SJSA1 (cell line): ENCODE measurements around the gene MYPN. TPM values are rescaled to one million over a fixed set of nuclear protein-coding genes. Genes with fewer than 3 reads are reported as not detected.

Experiments
- DNase-seq, 2 experiments: peaks; one replicate each; pipeline ENCODE4 v3.0.0-alpha.2; 2015 to 2020; ENCODE audit warnings: low spot score in 2 of 2, low read depth in 1 of 2
- H3K27ac ChIP-seq: fragments of 250-450 bp; sonication (Bioruptor Pico); 2 replicates; pipeline ENCODE4 v1.5.1; 2020; ENCODE audit warnings: mild to moderate bottlenecking, moderate library complexity
- H3K27me3 ChIP-seq: fragments of 250-450 bp; sonication (Bioruptor Pico); replicated peaks from 2 replicates; pipeline ENCODE4 v1.5.1; 2020; ENCODE audit warnings: mild to moderate bottlenecking, moderate library complexity
- H3K36me3 ChIP-seq: fragments of 250-450 bp; sonication (Bioruptor Pico); 2 replicates; pipeline ENCODE4 v1.5.1; 2020; ENCODE audit warnings: mild to moderate bottlenecking
- H3K4me1 ChIP-seq: fragments of 250-450 bp; sonication (Bioruptor Pico); replicated peaks from 2 replicates; pipeline ENCODE4 v1.6.1; 2021; ENCODE audit warnings: mild to moderate bottlenecking
- H3K4me3 ChIP-seq: fragments of 250-450 bp; sonication (Bioruptor Pico); 2 replicates; pipeline ENCODE4 v1.5.1; 2020; ENCODE audit warnings: mild to moderate bottlenecking
- H3K9me3 ChIP-seq: fragments of 250-450 bp; sonication (Bioruptor Pico); replicated peaks from 2 replicates; pipeline ENCODE4 v1.5.1; 2020; ENCODE audit warnings: mild to moderate bottlenecking
- total RNA-seq: library from RNA; depleted of rRNA; stranded (reverse); fragments of >200 nt; shearing (Covaris generic); gene quantifications from 2 replicates; pipeline ENCODE4 v1.2.3, GENCODE V29; 2014

Gene MYPN
- total RNA-seq, 1 experiment from 2014 or later, result 0.39 TPM

DNA sequence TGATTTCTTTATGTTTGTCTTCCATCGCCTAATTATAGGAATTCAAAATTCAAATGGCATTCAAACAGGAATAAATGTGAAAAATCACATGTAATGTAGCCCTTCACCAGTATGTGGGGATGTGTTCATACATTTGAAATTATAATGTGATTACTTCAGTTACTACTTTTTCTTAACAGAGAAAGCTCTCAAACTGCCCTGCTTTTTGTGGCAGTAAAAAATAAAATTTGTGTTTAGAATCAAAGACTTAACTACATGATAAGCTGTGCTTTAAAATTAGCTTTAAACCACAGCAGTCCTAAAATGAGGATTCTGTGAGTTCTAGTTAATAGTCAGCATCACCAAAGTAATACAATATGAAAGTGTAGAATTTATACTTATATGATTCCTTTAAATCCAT is 26.4 kb upstream of the MYPN start:
- no peak overlapping the region for H3K4me3 ChIP-seq

DNA sequence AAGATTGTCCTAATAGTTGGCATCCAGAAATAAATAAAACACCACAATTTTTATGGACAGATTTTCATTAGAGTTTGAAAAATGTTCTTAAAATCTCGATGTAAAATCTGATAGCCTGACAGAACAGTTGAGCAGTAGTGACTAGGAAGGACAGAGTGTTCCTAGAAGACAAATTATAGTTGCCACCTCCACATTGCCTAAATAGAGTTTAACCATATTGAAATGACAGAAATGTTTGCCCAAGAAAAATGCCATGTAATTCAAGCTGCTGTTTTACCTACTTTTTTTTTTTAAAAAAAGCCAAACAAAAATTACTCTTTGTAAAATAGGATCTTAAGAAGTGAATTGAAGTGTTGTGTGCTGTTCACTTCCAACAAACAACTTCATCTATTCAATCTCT is 25.3 kb upstream of the MYPN start:
- Histone ChIP-seq H3K9me3 (no peaks in the 10 kb centered on the region), H3K36me3 (no peaks in the 10 kb centered on the region), H3K4me3 (no peak overlapping the region), H3K4me1 (peaks cover 58% of the 10 kb centered on the region), H3K27ac (peak overlapping the region; percentile 24; the same call in 1 of the 2 replicates), H3K27me3 (no peaks in the 10 kb centered on the region)
- no peak for DNase-seq

More for the DNA sequence above, 26.4 kb upstream of the MYPN start:
- peak in 1 of 2 experiments; percentile 55 for DNase-seq
- Histone ChIP-seq H3K27ac (0 out of 2 replicates have a peak overlapping the region, but pooled peaks have one; percentile 3), H3K27me3 (no peaks in the 10 kb centered on the region), H3K4me1 (peaks cover 47% of the 10 kb centered on the region), H3K36me3 (no peaks in the 10 kb centered on the region), H3K9me3 (no peaks in the 10 kb centered on the region)

DNA sequence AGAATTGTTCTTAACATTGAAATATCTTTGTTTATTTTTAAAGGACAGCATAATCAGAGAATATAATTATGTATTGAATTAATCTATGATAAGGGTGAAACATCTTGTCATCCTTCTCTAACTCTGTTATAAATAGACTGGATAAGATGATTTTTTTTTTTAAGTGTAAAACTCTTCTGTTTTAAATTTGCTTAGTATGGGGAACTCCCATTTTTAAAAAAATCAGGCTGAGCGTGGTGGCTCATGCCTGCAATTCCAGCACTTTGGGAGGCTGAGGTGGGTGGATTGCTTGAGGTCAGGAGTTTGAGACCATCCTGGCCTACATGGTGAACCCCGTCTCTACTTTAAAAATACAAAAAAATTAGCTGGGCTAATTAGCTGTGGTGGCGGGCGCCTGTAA is 24.8 kb upstream of the MYPN start:
- peak overlapping the region; percentile 24; the same call in 1 of the 2 replicates for H3K27ac ChIP-seq
- DNase-seq, result no peak
- H3K9me3 ChIP-seq, result no peaks in the 10 kb centered on the region
- peaks cover 63% of the 10 kb centered on the region for H3K4me1 ChIP-seq
- H3K4me3 ChIP-seq, result no peak overlapping the region
- no peaks in the 10 kb centered on the region for H3K27me3 ChIP-seq
- no peaks in the 10 kb centered on the region for H3K36me3 ChIP-seq

DNA sequence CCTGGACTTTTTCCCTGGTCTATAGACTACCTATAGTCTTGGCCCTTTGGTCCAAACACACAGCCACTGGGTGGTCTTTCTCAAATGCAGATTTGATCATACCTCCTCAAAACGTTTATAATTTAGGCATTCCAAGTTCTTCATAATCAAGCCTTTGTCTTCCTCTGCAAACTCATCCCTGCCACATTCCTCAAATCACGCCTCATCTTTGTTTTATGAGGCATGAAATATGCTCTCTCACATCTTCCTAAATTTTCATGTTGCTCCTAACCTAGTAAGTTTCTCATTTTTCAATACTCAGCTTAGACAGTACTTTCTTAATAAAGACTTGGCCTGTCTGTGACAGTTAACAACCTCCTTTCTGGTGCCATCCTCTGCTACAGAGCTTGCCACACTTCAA is 23.3 kb upstream of the MYPN start:
- Histone ChIP-seq H3K9me3 (no peaks in the 10 kb centered on the region), H3K36me3 (no peaks in the 10 kb centered on the region), H3K4me1 (peaks cover 63% of the 10 kb centered on the region), H3K4me3 (no peak overlapping the region), H3K27ac (peak overlapping the region; percentile 71), H3K27me3 (no peaks in the 10 kb centered on the region)
- DNase-seq, result peak in 1 of 2 experiments; percentile 49

DNA sequence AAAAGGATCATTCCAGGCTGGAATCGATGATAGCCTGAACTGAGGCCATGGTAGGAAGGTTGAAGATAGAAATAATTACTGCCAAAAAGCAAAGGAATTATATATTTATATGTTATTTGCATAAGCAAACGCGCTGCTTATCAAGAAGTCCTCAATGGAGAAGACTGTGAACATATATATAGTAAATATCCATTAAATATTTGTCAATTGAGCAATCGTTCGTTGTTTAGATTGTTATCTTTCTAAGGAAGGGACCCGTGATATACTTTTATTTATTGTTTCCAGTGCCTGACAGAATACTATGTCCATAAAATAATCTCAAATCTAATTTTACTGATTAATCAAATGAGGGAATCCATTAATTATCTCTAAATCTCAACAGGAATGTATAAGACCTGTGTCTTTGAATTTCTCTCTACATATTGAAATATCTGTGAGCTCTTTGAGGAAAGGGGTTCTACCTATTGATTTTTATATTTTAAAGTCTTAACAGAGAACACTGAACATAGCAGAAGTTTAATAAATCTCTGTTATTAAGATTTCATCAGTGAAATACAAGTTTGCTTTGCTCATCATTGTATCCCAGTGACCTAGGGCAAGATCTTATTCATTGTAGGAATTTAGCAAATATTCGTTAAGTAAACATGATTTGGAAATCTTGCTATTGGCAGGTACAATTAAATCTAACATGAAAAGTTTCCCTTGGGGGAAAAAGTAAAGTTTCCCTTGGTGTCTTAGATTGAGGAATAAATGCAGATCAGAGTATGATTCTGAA is 22.2 kb upstream of the MYPN start:
- Histone ChIP-seq H3K27me3 (no peaks in the 10 kb centered on the region), H3K27ac (peak overlapping the region; percentile 71), H3K9me3 (no peaks in the 10 kb centered on the region), H3K36me3 (no peaks in the 10 kb centered on the region), H3K4me3 (no peak overlapping the region), H3K4me1 (peaks cover 63% of the 10 kb centered on the region)
- no peak for DNase-seq

DNA sequence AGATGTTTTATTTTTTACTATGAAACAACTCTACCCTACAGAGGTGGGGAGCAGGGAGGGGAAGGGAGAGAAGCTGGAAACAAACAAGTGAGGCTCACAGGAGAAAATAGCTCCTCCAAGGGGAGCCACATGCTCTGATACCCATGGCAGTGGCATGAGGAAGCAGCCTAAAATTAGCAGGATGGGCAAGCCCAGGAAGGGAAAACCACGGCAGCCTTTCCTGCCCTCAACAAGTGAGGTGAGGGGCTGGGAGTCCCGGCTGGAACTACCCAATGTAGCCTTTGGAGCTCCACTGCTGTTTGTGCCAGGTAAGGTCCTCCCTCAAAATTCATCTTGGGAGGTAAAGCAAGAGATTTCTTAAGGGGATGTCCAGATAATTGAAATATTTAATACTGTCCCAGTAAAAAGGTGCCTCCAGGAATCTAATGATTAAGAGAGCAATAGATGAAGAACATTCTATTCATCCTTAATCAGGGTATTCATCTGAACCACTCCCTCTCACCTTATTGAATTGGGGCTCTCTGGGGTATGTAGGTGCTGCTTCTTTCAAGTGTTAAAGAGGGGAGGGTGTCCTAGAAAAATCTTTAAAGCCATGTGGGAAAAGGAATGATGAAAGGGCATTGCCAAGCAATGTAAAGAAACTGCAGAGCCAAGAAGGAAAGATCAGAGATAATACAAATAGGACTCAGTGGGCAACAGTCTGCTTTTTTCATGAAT is 21.4 kb upstream of the MYPN start:
- Histone ChIP-seq H3K27me3 (no peaks in the 10 kb centered on the region), H3K36me3 (no peaks in the 10 kb centered on the region), H3K4me3 (no peak overlapping the region), H3K27ac (peak overlapping the region; percentile 71), H3K9me3 (no peaks in the 10 kb centered on the region), H3K4me1 (peaks cover 68% of the 10 kb centered on the region)
- DNase-seq, result no peak

DNA sequence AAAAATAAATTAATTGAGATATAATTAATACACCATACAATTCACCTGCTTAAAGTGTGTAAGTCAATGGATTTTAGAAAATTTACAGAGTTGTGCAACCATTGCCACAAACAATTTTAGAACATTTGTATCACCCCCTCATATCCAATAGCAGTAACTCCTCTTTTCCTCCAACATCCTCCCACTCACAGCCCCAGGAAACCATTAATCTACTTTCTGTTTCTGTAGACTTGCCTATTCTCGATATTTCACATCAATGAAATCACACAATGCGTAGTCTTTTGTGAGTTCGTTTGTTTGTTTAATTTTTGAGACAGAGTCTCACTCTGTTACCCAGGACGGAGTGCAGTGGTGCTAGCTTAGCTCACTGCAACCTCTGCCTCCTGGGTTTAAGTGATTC is 20.5 kb upstream of the MYPN start:
- Histone ChIP-seq H3K9me3 (no peaks in the 10 kb centered on the region), H3K27ac (peak overlapping the region; percentile 10), H3K27me3 (no peaks in the 10 kb centered on the region), H3K4me3 (no peak overlapping the region), H3K4me1 (peaks cover 69% of the 10 kb centered on the region), H3K36me3 (no peaks in the 10 kb centered on the region)
- no peak for DNase-seq

DNA sequence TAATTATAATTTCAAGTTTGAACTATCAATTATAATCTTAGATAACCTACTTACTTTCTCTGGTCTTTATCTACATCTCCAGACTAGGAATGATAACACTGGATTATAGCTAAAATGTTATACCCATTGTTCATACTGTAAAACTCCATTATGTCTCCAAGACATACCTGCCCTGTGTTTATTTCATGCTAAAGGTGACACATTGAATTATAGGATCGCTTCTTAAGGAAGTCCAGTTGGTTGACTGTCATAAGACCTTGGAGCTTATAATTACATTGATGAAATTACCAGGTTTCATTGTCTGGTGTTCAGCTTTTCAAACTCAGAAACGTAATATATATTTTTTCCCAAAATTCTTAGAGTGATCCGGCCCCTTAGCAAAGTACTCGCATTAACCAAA is 18.7 kb upstream of the MYPN start:
- no peaks in the 10 kb centered on the region for H3K9me3 ChIP-seq
- DNase-seq, result no peak
- H3K4me3 ChIP-seq, result no peak overlapping the region
- no peaks in the 10 kb centered on the region for H3K36me3 ChIP-seq
- no peak overlapping the region for H3K27ac ChIP-seq
- H3K27me3 ChIP-seq, result no peaks in the 10 kb centered on the region
- peaks cover 72% of the 10 kb centered on the region for H3K4me1 ChIP-seq

DNA sequence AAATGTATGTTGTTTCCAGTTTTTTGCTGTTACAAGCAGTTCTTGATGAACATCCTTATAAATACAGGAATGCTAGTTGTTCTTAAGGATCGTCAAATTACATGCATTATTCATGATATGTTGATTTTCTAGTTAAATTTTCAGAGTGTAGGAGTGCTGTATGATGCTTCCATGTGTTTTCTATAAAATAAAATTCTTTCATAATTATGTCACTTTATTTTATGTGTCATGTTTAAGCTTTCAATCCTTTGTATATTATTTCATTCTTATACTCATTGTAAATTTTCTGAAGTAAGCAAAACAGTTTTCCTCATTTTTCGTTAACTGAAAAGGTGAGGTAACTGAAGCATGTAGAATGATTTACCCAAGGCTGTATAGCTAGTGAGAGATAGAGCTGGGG is 16.8 kb upstream of the MYPN start:
- no peaks in the 10 kb centered on the region for H3K27me3 ChIP-seq
- no peak for DNase-seq
- peak overlapping the region; percentile 91 for H3K27ac ChIP-seq
- no peaks in the 10 kb centered on the region for H3K36me3 ChIP-seq
- no peak overlapping the region for H3K4me3 ChIP-seq
- H3K4me1 ChIP-seq, result peaks cover 70% of the 10 kb centered on the region
- no peaks in the 10 kb centered on the region for H3K9me3 ChIP-seq

DNA sequence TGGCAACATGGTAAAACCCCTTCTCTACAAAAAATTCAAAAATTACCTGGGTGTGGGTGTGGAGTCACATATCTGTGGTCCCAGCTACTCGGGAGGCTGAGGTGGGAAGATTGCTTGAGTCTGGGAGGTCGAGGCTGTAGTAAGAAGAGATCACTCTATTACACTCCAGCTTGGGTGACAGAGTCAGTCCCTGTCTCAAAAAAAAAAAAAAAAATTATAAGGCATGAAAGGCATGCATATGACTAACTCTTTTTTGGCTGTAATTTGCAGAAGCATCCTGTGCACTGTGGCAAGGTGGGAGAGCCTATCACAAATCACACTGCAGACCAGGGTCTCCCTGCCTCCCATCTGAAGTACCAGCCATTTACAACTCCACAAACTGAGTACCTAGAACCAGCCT is 14.1 kb upstream of the MYPN start:
- DNase-seq, result peak; percentile 64 to 71
- peaks cover 68% of the 10 kb centered on the region for H3K4me1 ChIP-seq
- no peaks in the 10 kb centered on the region for H3K27me3 ChIP-seq
- H3K4me3 ChIP-seq, result peak overlapping the region; percentile 23
- H3K36me3 ChIP-seq, result no peaks in the 10 kb centered on the region
- peak overlapping the region; percentile 91 for H3K27ac ChIP-seq
- no peaks in the 10 kb centered on the region for H3K9me3 ChIP-seq

DNA sequence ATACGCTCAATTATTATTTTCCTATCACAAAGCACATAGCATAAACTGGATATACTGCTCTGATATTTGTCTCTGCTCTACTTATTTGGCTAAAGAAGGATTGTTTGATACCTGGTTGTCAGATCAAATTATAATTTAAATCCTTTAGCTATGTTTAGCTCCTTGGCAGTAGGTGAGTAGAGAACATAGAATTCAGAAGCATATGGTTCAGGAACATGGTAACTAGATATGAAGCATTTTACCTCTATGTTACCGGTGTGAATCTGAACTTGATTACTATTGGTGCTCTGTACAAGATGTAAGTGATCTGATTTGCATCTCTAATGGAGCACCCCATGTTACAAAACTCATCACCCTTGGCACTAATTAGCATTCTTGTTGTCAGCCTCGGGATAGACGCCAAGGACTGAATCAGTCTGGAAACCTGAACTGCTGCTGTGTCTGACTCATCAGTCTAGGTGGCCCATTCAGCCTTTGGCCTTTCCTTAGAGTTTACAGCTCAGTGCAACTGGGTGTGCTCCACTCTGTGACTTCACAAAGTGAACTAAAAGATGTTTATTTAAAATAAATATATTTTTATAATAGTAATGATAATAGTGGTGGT is 12.3 kb upstream of the MYPN start:
- Histone ChIP-seq H3K9me3 (no peaks in the 10 kb centered on the region), H3K27me3 (no peaks in the 10 kb centered on the region), H3K27ac (peak overlapping the region; percentile 13; the same call in 1 of the 2 replicates), H3K4me3 (no peak overlapping the region), H3K4me1 (peaks cover 80% of the 10 kb centered on the region), H3K36me3 (no peaks in the 10 kb centered on the region)
- peak; percentile 65 to 75 for DNase-seq

DNA sequence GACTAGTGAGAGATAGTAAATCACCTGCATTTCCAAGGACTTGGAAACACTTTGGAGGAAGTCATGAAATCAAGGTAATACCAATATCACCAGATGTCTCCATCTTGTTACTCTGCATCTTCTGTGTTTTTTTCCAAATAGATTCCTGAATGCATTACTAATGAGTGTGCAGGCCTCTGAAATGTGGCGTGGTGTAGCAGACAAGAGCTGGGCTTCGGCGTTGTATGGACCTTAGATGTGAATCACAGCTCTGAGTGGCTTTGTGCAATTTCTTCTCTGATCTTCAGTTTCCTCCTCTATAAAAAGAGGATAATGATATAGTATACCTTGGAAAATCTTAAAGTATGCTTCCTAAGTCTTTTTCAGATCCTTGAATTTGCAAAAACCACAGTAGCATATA is 9.6 kb upstream of the MYPN start:
- Histone ChIP-seq H3K27ac (peak overlapping the region; percentile 16; the same call in 1 of the 2 replicates), H3K36me3 (no peaks in the 10 kb centered on the region), H3K27me3 (no peaks in the 10 kb centered on the region), H3K4me3 (no peak overlapping the region), H3K9me3 (no peaks in the 10 kb centered on the region), H3K4me1 (peaks cover 70% of the 10 kb centered on the region)
- peak in 1 of 2 experiments; percentile 60 for DNase-seq

DNA sequence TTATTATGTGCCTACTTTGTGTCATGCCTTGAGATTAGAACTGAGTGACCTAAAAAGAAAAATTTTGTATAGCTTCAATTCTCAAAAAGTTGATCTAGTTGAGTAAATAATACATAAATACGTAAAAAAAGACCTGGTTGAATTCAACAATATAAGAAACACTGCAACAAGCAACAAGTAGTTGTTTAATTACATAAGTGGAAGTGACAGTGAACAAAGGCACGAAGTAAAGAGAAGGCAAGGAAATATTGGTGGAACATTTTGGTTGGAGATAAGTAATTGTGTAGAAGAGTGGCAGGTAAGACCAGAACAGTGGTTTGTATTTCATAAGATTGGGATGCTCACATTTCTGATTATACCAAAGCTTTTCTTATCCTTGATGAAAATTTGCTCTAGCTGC is 8.2 kb upstream of the MYPN start:
- no peak overlapping the region for H3K4me3 ChIP-seq
- H3K27ac ChIP-seq, result no peak overlapping the region
- DNase-seq, result no peak
- H3K4me1 ChIP-seq, result peaks cover 68% of the 10 kb centered on the region
- no peaks in the 10 kb centered on the region for H3K27me3 ChIP-seq
- H3K9me3 ChIP-seq, result no peaks in the 10 kb centered on the region
- no peaks in the 10 kb centered on the region for H3K36me3 ChIP-seq
